GM18873 (cell line): ENCODE measurements around the gene ZNF620.
"Not testable (repeated sequence)": the region's sequence is repeated elsewhere in the genome, so short reads cannot be mapped to it uniquely, and the experiment has no call there.

ENCODE experiments used
- ATAC-seq: cut with Tn5 transposase; IDR thresholded peaks from one replicate; pipeline ENCODE4 v1.9.1; 2021; ENCODE audit warnings: mild to moderate bottlenecking, moderate library complexity, moderate number of reproducible peaks; ENCODE audit not compliant: unreplicated experiment, low FRiP score

The ZNF620 gene

GRCh38 chr3:40499952-40500351, 5.9 kb upstream of the ZNF620 start:
- ATAC-seq = no peak

GRCh38 chr3:40502034-40502433, 3.8 kb upstream of the ZNF620 start:
- ATAC-seq = no peak

DNA sequence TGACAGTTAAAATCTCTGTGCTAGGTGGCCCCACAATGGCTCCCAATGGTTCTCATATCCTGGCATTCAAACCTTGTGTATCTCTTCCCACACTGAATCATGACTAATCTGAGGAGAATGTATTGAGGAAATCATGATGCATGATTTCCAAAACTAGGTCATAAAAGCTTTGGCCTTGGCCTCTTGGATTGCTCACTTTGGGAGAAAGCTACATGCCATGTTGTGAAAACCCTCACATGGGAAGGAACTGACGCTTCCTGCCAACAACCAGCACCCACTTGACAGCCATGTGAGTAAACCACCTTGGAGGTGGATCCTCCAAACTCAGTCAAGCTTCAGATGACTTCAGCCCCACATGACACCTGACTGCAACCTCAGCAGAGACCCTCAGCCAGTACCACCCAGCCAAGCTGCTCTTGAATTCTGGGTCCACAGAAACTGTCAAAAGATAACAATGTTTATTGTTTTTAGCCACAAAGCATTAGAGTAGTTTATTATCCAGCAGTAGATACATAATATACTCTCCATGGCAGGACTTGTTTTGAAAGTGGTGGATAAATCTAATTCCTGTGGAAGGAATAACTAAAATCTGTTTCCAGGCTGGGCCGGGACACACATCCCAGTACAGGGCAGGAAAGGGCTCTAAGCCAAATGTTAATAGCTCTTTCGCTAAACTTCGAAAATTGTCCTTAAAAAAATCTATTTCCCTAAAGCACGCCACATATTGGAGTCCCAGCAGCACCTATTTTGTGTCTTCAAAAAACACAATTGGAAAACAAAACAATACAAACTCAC, 1.0 kb upstream of the ZNF620 start:
- ATAC-seq = no peak

- no peak for ATAC-seq
These were observed 5.3 kb downstream of the ZNF620 start for GRCh38 chr3:40511031-40511718.

DNA sequence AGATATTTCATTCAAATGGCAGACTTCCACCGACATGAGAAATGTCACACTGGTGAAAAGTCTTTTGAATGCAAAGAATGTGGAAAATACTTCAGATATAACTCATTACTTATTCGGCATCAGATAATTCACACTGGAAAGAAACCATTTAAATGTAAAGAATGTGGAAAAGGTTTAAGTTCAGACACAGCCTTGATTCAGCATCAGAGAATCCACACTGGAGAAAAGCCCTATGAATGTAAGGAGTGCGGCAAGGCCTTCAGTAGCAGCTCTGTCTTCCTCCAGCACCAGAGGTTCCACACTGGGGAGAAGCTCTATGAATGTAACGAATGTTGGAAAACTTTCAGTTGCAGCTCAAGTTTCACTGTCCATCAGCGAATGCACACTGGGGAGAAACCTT, 10.4 kb downstream of the ZNF620 start:
- ATAC-seq = no peak

DNA sequence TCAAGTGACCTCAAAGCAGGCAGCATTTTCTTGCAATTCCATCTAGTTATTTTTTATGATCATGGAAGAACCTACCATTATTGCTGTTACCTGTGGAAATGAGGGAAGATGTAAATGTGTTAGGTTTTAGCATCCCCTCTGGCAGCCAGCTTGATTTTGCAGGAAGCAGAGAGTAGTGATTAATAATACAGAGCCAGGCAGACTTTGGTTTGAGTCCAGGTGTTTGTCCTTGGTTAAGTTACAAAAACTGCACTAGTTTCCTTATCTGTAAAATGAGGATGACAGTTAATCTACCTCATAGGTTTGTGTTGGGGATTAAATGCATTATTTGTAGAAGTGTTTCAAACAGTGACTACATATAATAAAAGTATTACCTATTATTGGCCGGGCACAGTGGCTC, 12.2 kb downstream of the ZNF620 start:
- ATAC-seq = no peak

DNA sequence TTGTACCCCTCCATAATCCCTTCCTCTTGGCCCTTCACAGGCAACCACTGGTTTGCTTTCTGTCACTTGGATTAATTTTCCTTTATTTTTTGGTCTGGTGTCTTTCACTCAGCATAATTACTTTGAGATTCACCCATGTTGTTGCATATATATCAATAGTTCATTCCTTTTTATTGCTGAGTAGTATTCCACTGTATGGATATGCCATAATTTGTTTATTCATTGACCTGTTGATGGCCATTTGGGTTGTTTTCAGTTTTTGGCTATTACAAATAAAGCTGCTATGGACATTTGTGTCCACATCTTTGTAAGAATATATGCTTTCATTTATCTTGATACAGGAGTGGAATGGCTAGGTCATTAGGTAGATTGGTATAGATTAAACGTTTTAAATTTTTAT, 13.0 kb downstream of the ZNF620 start:
- no peak for ATAC-seq

GRCh38 chr3:40521254-40521653, 15.4 kb downstream of the ZNF620 start:
- ATAC-seq = no peak

GRCh38 chr3:40523781-40524180, 17.9 kb downstream of the ZNF620 start:
- no peak for ATAC-seq

GRCh38 chr3:40524222-40524567, 18.4 kb downstream of the ZNF620 start:
- ATAC-seq = no peak

- peak; percentile 87 for ATAC-seq
These were observed 18.9 kb downstream of the ZNF620 start, which contains the start of gene ZNF621 for GRCh38 chr3:40524568-40525285. Gene ZNF621 (plus strand): TSS chr3:40524960. CDS start chr3:40525841, 881 bp downstream.

DNA sequence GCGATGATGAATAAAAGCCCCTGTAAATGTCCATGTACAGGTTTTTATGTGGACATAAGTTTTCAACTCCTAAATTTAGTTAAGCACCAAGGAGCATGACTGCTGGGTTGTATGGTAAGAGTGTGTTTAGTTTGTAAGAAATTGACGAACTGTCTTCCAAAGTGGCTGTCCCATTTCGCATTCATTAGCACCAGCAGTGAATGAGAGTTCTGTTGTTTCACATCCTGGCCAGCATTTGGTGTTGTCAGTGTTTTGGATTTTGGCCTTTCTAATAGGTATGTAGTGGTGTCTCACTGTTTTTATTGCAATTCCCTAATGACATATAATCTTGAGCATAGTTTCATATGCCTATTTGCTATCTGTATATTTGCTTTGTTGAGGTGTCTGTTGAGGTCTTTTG, 22.6 kb downstream of the ZNF620 start:
- no peak for ATAC-seq

- ATAC-seq = no peak
These were observed 26.4 kb downstream of the ZNF620 start for GRCh38 chr3:40532252-40532651.

DNA sequence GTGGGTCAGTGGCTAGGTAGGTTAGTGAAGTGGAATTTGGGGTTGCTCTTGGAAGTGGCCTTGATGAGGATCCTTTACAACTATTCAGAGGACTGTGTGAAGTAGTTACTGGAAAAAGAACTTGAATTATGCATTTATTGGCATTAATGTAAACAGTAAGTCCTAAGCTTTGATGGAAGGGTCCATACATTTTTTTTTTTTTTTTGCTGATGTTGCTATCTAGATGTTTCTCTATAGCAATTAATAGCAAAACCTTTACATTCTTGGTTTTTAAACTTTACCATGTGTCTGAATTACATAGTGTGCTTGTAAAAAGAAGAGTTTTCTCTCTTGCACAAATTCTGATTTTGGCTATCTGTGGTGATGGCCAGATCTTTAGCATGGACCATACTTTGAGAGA, 28.4 kb downstream of the ZNF620 start:
- no peak for ATAC-seq

DNA sequence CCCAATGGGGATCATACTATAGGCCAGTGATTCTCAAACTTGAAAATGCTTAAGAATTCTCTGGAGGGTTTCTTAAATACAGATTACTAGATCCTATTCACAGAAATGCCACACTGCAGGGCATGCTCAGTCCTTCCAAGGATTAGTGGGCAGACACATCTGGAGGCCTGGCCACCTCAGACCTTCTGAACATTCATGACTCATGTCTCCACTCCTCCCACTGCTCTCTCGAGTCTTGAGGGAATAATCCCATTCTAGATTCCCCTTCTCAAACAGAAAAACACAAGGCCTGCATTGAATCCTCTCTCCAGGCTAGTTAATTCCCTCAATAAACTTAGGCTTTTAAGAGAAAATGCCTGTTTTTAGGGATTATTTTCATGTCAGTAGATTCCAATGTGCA, 41.0 kb downstream of the ZNF620 start:
- ATAC-seq = no peak

GRCh38 chr3:40550167-40550566, 44.3 kb downstream of the ZNF620 start:
- ATAC-seq = no peak

GRCh38 chr3:40557575-40558161, 51.8 kb downstream of the ZNF620 start:
- ATAC-seq = no peak

DNA sequence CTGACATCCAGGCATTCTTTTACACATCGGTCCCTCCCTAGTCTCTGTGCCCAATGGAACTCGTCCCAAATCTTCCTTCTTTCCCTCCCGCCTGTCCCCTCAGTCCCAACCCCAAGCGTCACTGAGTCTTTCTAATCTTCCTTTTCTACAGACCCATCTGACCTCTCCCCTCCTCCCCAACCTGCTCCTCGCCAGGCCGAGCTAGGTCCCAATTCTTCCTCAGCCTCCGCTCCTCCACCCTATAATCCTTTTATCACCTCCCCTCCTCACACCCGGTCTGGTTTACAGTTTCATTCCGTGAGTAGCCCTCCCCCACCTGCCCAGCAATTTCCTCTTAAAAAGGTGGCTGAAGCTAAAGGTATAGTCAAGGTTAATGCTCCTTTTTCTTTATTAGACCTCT, 56.6 kb downstream of the ZNF620 start:
- ATAC-seq = not testable (repeated sequence)

DNA sequence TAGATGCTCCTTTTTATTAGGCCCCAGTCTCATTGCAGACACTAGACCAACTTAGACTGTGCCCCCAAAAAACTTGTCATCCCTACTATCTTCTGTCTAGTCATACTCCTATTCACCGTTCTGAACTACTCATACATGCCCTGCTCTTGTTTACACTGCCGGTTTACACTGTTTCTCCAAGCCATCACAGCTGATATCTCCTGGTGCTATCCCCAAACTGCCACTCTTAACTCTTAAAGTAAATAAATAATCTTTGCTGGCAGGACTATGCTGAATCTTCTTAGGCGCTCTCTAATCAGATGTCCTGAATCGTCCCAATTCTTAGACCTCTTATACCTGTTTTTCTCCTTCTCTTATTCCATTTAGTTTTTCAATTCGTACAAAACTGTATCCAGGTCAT, 59.8 kb downstream of the ZNF620 start:
- ATAC-seq = not testable (repeated sequence)

- ATAC-seq = no peak
These were observed 60.9 kb downstream of the ZNF620 start for GRCh38 chr3:40566694-40567093.
